ENCODE measurements around the gene CA9. TPM values are rescaled to one million over a fixed set of nuclear protein-coding genes. Genes with fewer than 3 reads are reported as not detected.

The CA9 gene
- total RNA-seq, 1 experiment from 2014 or later: 1.0 TPM

GRCh38 chr9:35717132-35717870 lies 43.6 kb downstream of the CA9 start:
- Mint-ChIP-seq H3K9me3 (no peaks in the 10 kb centered on the region), H3K4me1 (no peaks in the 10 kb centered on the region), H3K36me3 (peaks cover 86% of the 10 kb centered on the region), H3K27ac (no peak overlapping the region), H3K27me3 (ENCODE audit: low read depth) (no peaks in the 10 kb centered on the region), H3K4me3 (no peak overlapping the region)
- no peak for ATAC-seq
- ChIA-PET POLR2A (no interaction called here), CTCF (interaction anchor here (3.1 kb wide), 1 partner anchor 21 kb away, joined by 16 read pairs; no protein-coding TSS in a partner anchor)
- TF ChIP-seq, protein P1, sequence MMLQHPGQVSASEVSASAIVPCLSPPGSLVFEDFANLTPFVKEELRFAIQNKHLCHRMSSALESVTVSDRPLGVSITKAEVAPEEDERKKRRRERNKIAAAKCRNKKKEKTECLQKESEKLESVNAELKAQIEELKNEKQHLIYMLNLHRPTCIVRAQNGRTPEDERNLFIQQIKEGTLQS (CRISPR knock-in tag; conservative IDR thresholded peaks at IDR 0.05): no peak
- TF ChIP-seq, protein P2, sequence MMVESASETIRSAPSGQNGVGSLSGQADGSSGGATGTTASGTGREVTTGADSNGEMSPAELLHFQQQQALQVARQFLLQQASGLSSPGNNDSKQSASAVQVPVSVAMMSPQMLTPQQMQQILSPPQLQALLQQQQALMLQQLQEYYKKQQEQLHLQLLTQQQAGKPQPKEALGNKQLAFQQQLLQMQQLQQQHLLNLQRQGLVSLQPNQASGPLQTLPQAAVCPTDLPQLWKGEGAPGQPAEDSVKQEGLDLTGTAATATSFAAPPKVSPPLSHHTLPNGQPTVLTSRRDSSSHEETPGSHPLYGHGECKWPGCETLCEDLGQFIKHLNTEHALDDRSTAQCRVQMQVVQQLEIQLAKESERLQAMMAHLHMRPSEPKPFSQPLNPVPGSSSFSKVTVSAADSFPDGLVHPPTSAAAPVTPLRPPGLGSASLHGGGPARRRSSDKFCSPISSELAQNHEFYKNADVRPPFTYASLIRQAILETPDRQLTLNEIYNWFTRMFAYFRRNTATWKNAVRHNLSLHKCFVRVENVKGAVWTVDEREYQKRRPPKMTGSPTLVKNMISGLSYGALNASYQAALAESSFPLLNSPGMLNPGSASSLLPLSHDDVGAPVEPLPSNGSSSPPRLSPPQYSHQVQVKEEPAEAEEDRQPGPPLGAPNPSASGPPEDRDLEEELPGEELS (CRISPR knock-in tag; IDR thresholded peaks at IDR 0.05): no peak
- TF ChIP-seq IRF1 (CRISPR knock-in tag; IDR thresholded peaks at IDR 0.05) (no peak), ZBTB43 (CRISPR knock-in tag; IDR thresholded peaks at IDR 0.05) (no peak), ZNF138 (CRISPR knock-in tag; conservative IDR thresholded peaks at IDR 0.05) (no peak), CREM (CRISPR knock-in tag; IDR thresholded peaks at IDR 0.05) (no peak), ZNF263 (CRISPR knock-in tag; IDR thresholded peaks at IDR 0.05; ENCODE audit: low read depth) (no peak), FOXP1 (CRISPR knock-in tag; IDR thresholded peaks at IDR 0.05; ENCODE audit: borderline replicate concordance) (no peak), SOX15 (CRISPR knock-in tag; IDR thresholded peaks at IDR 0.05) (no peak), GRHL2 (CRISPR knock-in tag; IDR thresholded peaks at IDR 0.05; ENCODE audit: insufficient replicate concordance, severe bottlenecking) (no peak), PRDM15 (CRISPR knock-in tag; IDR thresholded peaks at IDR 0.05) (no peak), ZSCAN18 (CRISPR knock-in tag; IDR thresholded peaks at IDR 0.05) (no peak), ZNF232 (CRISPR knock-in tag; IDR thresholded peaks at IDR 0.05) (no peak), IRF2 (CRISPR knock-in tag; IDR thresholded peaks at IDR 0.05; ENCODE audit: borderline replicate concordance, low read depth) (no peak), ERG (CRISPR knock-in tag; IDR thresholded peaks at IDR 0.05) (no peak), FOXK1 (CRISPR knock-in tag; IDR thresholded peaks at IDR 0.05) (no peak), OVOL2 (CRISPR knock-in tag; IDR thresholded peaks at IDR 0.05; ENCODE audit: borderline replicate concordance) (no peak), GABPB1 (CRISPR knock-in tag; IDR thresholded peaks at IDR 0.05) (no peak)
- TF ChIP-seq, protein P3, sequence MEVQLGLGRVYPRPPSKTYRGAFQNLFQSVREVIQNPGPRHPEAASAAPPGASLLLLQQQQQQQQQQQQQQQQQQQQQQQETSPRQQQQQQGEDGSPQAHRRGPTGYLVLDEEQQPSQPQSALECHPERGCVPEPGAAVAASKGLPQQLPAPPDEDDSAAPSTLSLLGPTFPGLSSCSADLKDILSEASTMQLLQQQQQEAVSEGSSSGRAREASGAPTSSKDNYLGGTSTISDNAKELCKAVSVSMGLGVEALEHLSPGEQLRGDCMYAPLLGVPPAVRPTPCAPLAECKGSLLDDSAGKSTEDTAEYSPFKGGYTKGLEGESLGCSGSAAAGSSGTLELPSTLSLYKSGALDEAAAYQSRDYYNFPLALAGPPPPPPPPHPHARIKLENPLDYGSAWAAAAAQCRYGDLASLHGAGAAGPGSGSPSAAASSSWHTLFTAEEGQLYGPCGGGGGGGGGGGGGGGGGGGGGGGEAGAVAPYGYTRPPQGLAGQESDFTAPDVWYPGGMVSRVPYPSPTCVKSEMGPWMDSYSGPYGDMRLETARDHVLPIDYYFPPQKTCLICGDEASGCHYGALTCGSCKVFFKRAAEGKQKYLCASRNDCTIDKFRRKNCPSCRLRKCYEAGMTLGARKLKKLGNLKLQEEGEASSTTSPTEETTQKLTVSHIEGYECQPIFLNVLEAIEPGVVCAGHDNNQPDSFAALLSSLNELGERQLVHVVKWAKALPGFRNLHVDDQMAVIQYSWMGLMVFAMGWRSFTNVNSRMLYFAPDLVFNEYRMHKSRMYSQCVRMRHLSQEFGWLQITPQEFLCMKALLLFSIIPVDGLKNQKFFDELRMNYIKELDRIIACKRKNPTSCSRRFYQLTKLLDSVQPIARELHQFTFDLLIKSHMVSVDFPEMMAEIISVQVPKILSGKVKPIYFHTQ (CRISPR knock-in tag; IDR thresholded peaks at IDR 0.05): no peak
- TF ChIP-seq, protein P4, sequence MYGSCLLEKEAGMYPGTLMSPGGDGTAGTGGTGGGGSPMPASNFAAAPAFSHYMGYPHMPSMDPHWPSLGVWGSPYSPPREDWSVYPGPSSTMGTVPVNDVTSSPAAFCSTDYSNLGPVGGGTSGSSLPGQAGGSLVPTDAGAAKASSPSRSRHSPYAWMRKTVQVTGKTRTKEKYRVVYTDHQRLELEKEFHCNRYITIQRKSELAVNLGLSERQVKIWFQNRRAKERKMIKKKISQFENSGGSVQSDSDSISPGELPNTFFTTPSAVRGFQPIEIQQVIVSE (CRISPR knock-in tag; IDR thresholded peaks at IDR 0.05; ENCODE audit: borderline replicate concordance): no peak
- no peak for DNase-seq (ENCODE audit: low spot score)

All from WTC11 (cell line).